ENCODE measurements around the gene BOD1.

BOD1 gene

DNA sequence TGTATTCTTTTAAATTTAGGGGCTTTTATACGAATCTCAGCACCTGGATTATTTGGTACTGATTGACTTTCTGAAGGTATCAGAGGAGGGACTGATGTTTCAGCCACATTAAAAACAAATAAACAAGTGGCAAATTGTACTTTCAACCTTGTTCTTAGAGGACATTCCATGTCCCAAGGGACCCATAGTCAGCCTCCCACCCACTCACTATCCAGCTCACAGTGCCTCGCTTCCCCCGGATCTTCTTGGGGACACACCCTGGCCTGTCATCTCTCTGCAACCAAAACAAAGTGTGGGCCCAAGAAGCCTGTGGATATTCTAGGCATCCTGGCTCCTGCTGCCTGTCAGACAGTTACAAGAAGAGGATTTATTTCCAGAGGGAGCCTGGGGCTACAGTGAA is 8.8 kb upstream of the BOD1 start:
- DNase-seq (ENCODE audit: low read depth, low spot score), result no peak
- POLR2A ChIA-PET, result no interaction called here
- TF ChIP-seq, protein P1, sequence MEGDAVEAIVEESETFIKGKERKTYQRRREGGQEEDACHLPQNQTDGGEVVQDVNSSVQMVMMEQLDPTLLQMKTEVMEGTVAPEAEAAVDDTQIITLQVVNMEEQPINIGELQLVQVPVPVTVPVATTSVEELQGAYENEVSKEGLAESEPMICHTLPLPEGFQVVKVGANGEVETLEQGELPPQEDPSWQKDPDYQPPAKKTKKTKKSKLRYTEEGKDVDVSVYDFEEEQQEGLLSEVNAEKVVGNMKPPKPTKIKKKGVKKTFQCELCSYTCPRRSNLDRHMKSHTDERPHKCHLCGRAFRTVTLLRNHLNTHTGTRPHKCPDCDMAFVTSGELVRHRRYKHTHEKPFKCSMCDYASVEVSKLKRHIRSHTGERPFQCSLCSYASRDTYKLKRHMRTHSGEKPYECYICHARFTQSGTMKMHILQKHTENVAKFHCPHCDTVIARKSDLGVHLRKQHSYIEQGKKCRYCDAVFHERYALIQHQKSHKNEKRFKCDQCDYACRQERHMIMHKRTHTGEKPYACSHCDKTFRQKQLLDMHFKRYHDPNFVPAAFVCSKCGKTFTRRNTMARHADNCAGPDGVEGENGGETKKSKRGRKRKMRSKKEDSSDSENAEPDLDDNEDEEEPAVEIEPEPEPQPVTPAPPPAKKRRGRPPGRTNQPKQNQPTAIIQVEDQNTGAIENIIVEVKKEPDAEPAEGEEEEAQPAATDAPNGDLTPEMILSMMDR (IDR thresholded peaks at IDR 0.05; ENCODE audit: insufficient read depth, low read length, missing control alignments), result no peak
- no peak overlapping the region for H3K4me3 ChIP-seq (ENCODE audit: low read depth, low read length)
- CTCF ChIA-PET, result interaction anchor here (1.0 to 18.0 kb wide), 3 partner anchors 347 to 687 kb away, joined by 3 to 402 read pairs (median 3); partner anchors contain the start of gene NSG2

DNA sequence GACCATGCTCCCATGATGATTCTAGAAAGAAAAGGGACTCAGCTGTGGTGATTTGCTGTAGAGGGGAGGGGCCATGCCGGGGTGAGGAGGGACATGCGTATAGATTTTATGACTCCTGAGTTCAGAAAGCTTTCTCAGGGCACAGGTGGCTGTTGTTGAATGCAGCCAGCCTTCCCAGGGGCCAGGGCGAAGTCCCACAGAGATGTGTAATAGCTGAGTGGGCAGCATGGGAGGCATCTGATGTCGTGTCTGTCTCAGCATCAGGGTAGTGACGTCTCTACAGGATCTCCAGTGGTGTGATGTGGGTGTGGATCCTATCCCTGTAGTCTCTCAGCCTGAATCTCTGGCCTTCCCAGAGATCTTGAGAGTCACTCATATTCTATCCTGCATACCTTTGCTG is 7.8 kb upstream of the BOD1 start:
- DNase-seq (ENCODE audit: low read depth, low spot score), result no peak
- TF ChIP-seq, protein P1 (IDR thresholded peaks at IDR 0.05; ENCODE audit: insufficient read depth, low read length, missing control alignments), result no peak
- ChIA-PET CTCF (interaction anchor here (1.0 to 18.0 kb wide), 4 partner anchors 348 to 694 kb away, joined by 3 to 402 read pairs (median 6); partner anchors contain the start of gene NSG2), POLR2A (no interaction called here)
- no peak overlapping the region for H3K4me3 ChIP-seq (ENCODE audit: low read depth, low read length)

DNA sequence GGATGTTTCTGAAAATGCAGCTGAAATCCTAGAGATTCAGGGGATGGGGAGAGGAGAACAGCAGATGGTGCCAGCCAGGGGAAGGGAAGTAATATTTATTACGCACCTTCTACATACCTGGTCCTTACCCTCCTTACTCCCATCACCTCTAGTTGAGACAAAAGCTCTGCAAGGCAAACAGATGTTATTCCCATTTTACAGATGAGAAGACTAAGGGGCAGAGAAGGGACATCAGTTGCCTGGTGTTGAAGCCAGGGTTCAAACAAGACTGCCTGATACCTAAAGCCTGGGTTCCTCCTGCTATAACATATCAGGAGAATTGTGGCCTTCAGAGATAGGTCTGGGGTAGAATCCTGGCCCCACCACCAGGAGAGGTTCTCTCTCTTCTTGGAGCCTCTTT is 7.3 kb upstream of the BOD1 start:
- TF ChIP-seq, protein P1 (IDR thresholded peaks at IDR 0.05; ENCODE audit: insufficient read depth, low read length, missing control alignments), result no peak
- CTCF ChIA-PET, result interaction anchor here (0.8 to 18.0 kb wide), 3 partner anchors 349 to 694 kb away, joined by 3 to 402 read pairs (median 9); no protein-coding TSS in a partner anchor
- no peak for DNase-seq (ENCODE audit: low read depth, low spot score)
- H3K4me3 ChIP-seq (ENCODE audit: low read depth, low read length), result no peak overlapping the region
- POLR2A ChIA-PET, result no interaction called here

DNA sequence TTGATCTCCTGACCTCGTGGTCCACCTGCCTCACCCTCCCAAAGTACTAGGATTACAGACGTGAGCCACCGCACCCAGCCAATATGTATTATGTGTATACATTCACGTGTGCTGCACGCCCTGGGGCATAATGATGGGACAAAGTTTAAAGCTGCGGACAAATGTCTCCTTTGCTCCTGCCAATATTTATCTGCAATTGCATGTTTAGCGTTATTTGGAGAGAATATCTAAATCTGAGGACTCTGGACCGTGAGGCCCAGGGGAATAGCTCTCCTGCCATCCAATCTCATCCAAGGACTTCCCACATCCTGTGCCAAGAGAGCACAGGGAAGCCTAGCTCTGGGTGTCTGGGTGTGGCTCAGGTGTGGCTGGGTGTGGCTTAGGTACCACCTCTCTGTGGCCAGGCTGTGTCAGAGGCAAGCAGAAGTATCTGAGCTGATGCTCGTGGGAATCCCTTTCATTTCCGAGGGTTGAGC is 6.9 kb upstream of the BOD1 start:
- ChIA-PET POLR2A (no interaction called here), CTCF (interaction anchor here (0.6 to 18.0 kb wide), 4 partner anchors 349 to 695 kb away, joined by 3 to 402 read pairs (median 6); no protein-coding TSS in a partner anchor)
- DNase-seq (ENCODE audit: low read depth, low spot score), result no peak
- H3K4me3 ChIP-seq (ENCODE audit: low read depth, low read length), result no peak overlapping the region
- TF ChIP-seq, protein P1 (IDR thresholded peaks at IDR 0.05; ENCODE audit: insufficient read depth, low read length, missing control alignments), result no peak

DNA sequence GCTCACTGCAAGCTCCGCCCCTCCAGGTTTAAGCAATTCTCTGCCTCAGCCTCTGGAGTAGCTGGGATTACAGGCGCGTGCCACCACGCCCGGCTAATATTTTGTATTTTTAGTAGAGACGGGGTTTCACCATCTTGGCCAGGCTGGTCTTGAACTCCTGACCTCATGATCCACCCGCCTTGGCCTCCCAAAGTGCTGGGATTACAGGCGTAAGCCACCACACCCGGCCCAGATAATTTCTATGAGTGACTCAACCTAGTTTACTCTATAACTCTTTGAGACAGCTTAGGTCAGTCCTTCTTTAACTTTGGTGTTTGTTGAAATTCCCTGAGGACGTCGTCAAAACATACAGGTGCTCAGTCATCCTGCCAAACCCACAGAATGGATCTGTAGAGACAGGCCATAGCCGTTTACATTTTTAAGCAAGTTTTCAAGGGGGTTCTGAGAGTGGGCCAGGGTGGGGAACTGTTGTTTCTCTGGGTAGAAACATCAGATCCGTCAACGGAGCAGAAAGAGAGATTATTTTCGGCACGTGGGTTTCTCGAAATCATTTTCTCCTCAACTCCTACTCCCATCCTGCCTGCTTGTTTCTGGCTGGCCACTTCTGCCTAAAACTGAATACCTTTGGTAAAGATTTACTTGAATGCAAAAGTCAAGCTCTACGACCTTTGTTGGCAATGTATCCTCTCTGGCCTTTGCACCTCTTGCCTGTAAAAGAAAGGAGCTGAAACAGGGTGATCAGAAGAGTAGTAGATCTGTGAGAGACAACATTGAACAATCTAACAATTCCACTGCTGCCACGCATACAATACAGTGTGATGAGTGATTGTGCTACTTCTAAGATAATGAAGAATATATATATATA is 6.0 kb upstream of the BOD1 start:
- no peak overlapping the region for H3K4me3 ChIP-seq (ENCODE audit: low read depth, low read length)
- TF ChIP-seq, protein P1 (IDR thresholded peaks at IDR 0.05; ENCODE audit: insufficient read depth, low read length, missing control alignments), result no peak
- ChIA-PET POLR2A (no interaction called here), CTCF (interaction anchor here (0.6 to 18.0 kb wide), 9 partner anchors 224 to 878 kb away, joined by 3 to 402 read pairs (median 5); no protein-coding TSS in a partner anchor)
- DNase-seq (ENCODE audit: low read depth, low spot score), result no peak

DNA sequence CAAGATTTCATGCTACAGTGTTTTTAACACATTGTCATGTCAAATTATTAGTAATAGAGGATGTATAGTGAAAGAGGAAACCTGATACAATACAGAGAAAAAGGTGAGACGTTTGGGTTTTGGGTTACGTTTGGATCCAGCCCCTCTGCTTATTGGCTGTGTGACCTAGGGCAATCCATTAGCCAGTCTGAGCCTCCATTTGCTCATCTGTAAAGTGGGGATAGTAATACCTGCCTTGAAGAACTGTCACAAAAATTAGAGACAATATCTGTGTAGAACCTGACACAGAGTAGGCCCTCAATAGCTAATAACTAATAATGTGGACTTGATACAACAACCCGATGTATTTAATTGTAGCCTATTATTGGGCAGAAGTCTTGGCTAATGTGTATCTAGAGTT is 4.3 kb upstream of the BOD1 start:
- no peak for DNase-seq (ENCODE audit: low read depth, low spot score)
- POLR2A ChIA-PET, result no interaction called here
- CTCF ChIA-PET, result interaction anchor here (0.8 to 18.0 kb wide), 5 partner anchors 303 to 697 kb away, joined by 3 to 402 read pairs (median 7); no protein-coding TSS in a partner anchor
- TF ChIP-seq, protein P1 (IDR thresholded peaks at IDR 0.05; ENCODE audit: insufficient read depth, low read length, missing control alignments), result no peak
- no peak overlapping the region for H3K4me3 ChIP-seq (ENCODE audit: low read depth, low read length)
